SK-N-MC (cell line): ENCODE results near the gene TUBB2A.
"Not testable (repeated sequence)": the region's sequence is repeated elsewhere in the genome, so short reads cannot be mapped to it uniquely, and the experiment has no call there.

Experiments used
- DNase-seq: peaks from one replicate; pipeline ENCODE4 v3.0.0-alpha.2; 2011; ENCODE audit warnings: low read depth, low spot score
- H3K27ac ChIP-seq: fragments of 200-600 bp; sonication (generic); 2 replicates; pipeline ENCODE4 v1.5.1; 2016; ENCODE audit warnings: mixed run types
- H3K36me3 ChIP-seq: fragments of 200-600 bp; sonication (generic); 2 replicates; pipeline ENCODE4 v1.6.1; 2017; ENCODE audit warnings: antibody characterized with exemption, low read length, mixed read lengths; ENCODE audit not compliant: insufficient read depth
- H3K4me3 ChIP-seq: fragments of 200-600 bp; sonication (generic); 2 replicates; pipeline ENCODE4 v1.5.1; 2016
- H3K9ac ChIP-seq: fragments of 200-600 bp; sonication (generic); 2 replicates; pipeline ENCODE4 v1.8.0; 2017; ENCODE audit warnings: mixed run types, mixed read lengths; ENCODE audit not compliant: insufficient read length
- H3K9me3 ChIP-seq: fragments of 200-600 bp; sonication (generic); 2 replicates; pipeline ENCODE4 v1.6.1; 2017; ENCODE audit warnings: low read depth, mild to moderate bottlenecking, antibody characterized with exemption, low read length, moderate library complexity, mixed read lengths
- EZH2 ChIP-seq: fragments of 200-600 bp; sonication (generic); IDR thresholded peaks from one replicate; pipeline ENCODE4 v1.6.1; 2017; ENCODE audit warnings: antibody characterized with exemption
- FOXP2 ChIP-seq: optimal IDR thresholded peaks from 2 replicates; pipeline ENCODE3; 2011; ENCODE audit warnings: mild to moderate bottlenecking, moderate library complexity; ENCODE audit not compliant: insufficient read depth; ENCODE audit errors: extremely low read length, control extremely low read depth
- POLR2AphosphoS5 ChIP-seq: IDR thresholded peaks from 2 replicates; pipeline ENCODE4 v1.6.1; 2012; ENCODE audit warnings: mild to moderate bottlenecking, low read depth, low read length, borderline replicate concordance

TUBB2A gene

GRCh38 chr6:3168046-3168445, 10.7 kb upstream of the TUBB2A start:
- H3K9ac ChIP-seq, DNase-seq, H3K27ac ChIP-seq, H3K36me3 ChIP-seq, H3K4me3 ChIP-seq, H3K9me3 ChIP-seq: not testable (repeated sequence)

- H3K9ac ChIP-seq, H3K36me3 ChIP-seq, DNase-seq, H3K9me3 ChIP-seq, H3K4me3 ChIP-seq: not testable (repeated sequence)
- peak overlapping the region; percentile 62; the same call in 1 of the 2 replicates for H3K27ac ChIP-seq
Observed at GRCh38 chr6:3166535-3167225, 9.3 kb upstream of the TUBB2A start.

- peak overlapping the region; percentile 62 for H3K27ac ChIP-seq
- TF ChIP-seq EZH2 (no peak), POLR2AphosphoS5 (no peak), FOXP2 (no peak)
- H3K4me3 ChIP-seq = peak overlapping the region; percentile 28
- no peak overlapping the region for H3K9ac ChIP-seq
- no peaks in the 10 kb centered on the region for H3K9me3 ChIP-seq
- no peaks in the 10 kb centered on the region for H3K36me3 ChIP-seq
- peak; percentile 66 for DNase-seq
Observed at GRCh38 chr6:3165631-3166534, 8.5 kb upstream of the TUBB2A start.

GRCh38 chr6:3164388-3164787, 7.0 kb upstream of the TUBB2A start:
- H3K4me3 ChIP-seq = no peak overlapping the region
- H3K27ac ChIP-seq = no peak overlapping the region
- no peaks in the 10 kb centered on the region for H3K9me3 ChIP-seq
- no peak for DNase-seq
- no peak overlapping the region for H3K9ac ChIP-seq
- H3K36me3 ChIP-seq = no peaks in the 10 kb centered on the region
- TF ChIP-seq FOXP2 (no peak), POLR2AphosphoS5 (no peak), EZH2 (no peak)

GRCh38 chr6:3163248-3163594, 5.9 kb upstream of the TUBB2A start:
- no peaks in the 10 kb centered on the region for H3K36me3 ChIP-seq
- TF ChIP-seq EZH2 (no peak), POLR2AphosphoS5 (0 out of 2 replicates have a peak, but pooled peaks have one; percentile 18), FOXP2 (no peak)
- no peak overlapping the region for H3K9ac ChIP-seq
- H3K27ac ChIP-seq = no peak overlapping the region
- peak overlapping the region; percentile 95 for H3K4me3 ChIP-seq
- no peak for DNase-seq
- no peaks in the 10 kb centered on the region for H3K9me3 ChIP-seq

GRCh38 chr6:3162565-3163247, 5.4 kb upstream of the TUBB2A start:
- TF ChIP-seq POLR2AphosphoS5 (peak; percentile 94), FOXP2 (no peak)
- H3K4me3 ChIP-seq = peak overlapping the region; percentile 95
- peak overlapping the region; percentile 68 for H3K27ac ChIP-seq
- DNase-seq = no peak
- peak overlapping the region; percentile 81 for H3K9ac ChIP-seq
- H3K9me3 ChIP-seq = no peaks in the 10 kb centered on the region
- H3K36me3 ChIP-seq = no peaks in the 10 kb centered on the region

- H3K4me3 ChIP-seq = peak overlapping the region; percentile 95
Observed at GRCh38 chr6:3162067-3162497, 4.7 kb upstream of the TUBB2A start.

More at GRCh38 chr6:3162067-3162497, 4.7 kb upstream of the TUBB2A start:
- Histone ChIP-seq H3K27ac (no peak overlapping the region), H3K9ac (peak overlapping the region; percentile 81), H3K9me3 (no peaks in the 10 kb centered on the region), H3K36me3 (no peaks in the 10 kb centered on the region)
- no peak for TF ChIP-seq POLR2AphosphoS5
- TF ChIP-seq EZH2 = no peak
- no peak for TF ChIP-seq FOXP2
- no peak for DNase-seq
